ENCODE results near the gene PIAS2.
"Not testable (repeated sequence)": the region's sequence is repeated elsewhere in the genome, so short reads cannot be mapped to it uniquely, and the experiment has no call there.

The PIAS2 gene, protein sequence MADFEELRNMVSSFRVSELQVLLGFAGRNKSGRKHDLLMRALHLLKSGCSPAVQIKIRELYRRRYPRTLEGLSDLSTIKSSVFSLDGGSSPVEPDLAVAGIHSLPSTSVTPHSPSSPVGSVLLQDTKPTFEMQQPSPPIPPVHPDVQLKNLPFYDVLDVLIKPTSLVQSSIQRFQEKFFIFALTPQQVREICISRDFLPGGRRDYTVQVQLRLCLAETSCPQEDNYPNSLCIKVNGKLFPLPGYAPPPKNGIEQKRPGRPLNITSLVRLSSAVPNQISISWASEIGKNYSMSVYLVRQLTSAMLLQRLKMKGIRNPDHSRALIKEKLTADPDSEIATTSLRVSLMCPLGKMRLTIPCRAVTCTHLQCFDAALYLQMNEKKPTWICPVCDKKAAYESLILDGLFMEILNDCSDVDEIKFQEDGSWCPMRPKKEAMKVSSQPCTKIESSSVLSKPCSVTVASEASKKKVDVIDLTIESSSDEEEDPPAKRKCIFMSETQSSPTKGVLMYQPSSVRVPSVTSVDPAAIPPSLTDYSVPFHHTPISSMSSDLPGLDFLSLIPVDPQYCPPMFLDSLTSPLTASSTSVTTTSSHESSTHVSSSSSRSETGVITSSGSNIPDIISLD

DNA sequence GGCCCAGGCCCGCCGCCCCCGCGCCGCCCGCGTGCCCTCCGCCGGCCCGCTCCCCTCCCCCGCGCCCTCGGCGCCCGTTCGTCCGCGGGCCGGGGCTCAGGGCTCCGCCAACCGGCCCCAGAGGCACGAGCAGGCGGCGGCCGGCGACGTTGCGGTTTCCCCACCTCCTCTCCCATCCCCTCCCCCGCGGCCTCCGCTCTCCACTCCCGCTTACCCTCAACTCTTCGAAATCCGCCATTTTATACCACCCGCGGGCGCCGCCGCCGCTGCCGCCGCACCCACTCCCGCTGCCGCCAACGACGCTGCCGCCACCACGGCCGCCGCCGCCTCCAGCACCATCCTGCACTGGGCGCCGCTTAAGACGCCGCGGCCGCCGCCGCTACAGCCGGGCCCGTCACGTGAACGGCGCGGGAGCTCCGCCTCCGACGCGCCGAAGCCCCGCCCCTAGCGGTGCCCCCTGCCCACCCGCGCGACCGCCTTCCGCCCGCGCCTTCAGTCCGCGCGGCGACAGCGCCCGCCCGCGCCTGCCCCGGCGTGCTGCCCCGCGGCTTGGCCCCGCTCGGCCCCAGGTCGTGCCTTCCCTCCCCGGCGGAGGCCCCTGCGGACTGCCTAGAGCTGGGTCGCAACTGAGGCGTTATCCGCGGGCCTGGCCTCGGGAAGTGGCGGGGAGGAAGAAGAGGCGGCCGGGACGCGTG, at the start of gene PIAS2, which contains the start of gene KATNAL2:
Gene PIAS2 (minus strand): TSS at position 400 of the 695 bp plus-strand sequence. CDS start 162 bp downstream, at position 238.
Gene KATNAL2 (plus strand): TSS at position 495 of the 695 bp plus-strand sequence. CDS start 29,271 bp downstream, outside the sequence.
- peak; percentile 42 for DNase-seq (ENCODE audit: low read depth, low spot score)

DNA sequence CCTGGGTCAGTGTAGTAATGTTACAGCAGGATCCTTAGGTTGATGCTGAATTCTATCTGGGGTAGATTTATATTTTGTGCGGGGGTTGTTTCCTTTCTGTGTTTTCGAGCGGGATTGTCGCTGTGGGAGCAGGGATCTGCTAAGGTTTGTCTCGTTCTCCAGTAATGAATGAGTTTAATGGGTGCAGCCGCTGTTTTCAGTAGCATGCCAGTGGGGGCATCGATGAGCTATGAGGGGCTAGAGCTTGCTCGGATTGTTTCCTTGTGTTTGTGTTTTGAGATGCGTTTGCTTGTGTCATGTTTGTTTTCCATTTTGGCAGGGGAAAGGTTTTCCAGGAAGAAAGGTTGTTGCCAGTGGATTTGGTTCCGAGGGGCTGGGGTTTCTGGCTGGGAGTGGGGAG, 49.0 kb upstream of the PIAS2 start:
- DNase-seq (ENCODE audit: low read depth, low spot score): not testable (repeated sequence)

DNA sequence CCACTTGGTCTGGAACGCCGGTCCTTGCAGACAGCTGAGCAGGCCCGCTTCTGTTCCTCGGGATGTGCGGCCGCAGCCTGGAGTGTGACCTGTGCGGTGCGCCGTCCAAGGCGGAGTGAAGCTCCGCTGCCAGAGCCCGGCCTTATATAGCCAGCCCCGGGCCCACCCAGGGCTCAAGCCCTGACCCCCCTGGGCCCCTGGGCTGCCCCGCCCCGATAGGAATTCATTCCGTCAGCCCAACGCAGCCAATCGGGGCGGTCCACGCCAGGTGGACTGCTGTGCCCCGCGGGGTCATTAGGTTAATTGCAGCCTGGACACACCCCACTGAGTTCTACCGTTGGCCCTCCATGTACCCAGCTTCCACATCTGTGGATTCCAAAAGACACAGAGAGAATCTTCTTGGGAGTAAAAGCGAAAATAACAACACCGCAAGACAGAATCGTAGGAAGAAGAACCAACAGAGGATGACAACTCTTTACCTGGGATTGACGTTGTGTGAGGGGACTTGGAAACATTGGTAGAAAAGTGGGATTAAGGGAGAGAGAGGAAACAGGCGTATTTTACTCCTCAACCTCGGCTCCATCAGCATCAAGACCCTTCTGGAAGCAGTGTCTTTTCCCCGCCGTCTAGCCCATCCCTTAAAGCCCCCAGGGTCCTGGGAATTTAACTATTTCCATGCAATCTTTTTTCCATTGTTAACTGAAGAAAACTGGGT, 47.4 kb upstream of the PIAS2 start:
- DNase-seq (ENCODE audit: low read depth, low spot score): not testable (repeated sequence)

DNA sequence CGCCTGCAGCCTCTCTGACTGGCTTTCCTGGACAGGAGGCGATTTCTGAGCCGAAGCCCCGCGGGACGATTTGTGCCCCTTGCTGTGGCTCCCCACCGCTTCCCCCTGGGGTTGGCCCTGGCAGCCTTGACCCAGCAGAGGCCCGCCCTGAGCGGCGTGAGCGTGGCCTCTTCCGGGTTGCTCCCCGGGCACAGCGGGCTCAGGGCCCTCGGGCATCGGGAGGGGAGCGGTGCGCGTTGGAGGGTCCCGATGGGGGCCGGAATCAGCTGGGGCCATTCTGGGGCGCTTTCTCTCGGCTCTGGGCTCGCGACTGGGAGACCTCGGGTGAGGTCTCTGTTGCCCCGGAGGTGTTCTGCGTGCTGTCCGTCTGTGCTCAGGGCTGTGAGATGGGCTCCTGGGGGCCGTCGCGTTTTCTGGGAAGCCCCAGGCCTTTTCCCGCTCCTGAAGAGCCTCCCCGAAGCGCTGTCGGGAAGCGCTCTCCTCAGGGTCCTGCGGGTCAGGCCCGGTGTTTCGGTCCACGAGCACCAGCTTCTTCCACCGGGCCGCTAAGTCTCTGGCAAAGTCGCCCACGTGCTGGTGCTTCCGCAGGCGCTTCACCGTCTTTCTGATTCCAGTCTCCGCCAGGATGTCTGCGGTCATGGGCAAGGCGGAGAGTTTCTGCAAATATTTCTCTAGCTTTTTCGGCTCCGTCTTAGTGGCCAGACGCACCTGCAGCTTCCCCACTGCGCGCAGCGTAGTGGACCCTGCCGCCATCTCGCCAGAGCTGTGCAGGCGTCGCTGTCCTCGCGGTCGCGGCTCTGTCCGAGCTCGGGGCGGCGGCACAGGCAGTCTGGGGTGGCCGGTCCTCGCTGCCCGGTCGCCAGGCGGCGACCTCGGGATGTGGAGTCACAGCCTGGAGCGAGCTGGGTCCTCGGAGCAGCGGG, 46.6 kb upstream of the PIAS2 start:
- not testable (repeated sequence) for DNase-seq (ENCODE audit: low read depth, low spot score)

DNA sequence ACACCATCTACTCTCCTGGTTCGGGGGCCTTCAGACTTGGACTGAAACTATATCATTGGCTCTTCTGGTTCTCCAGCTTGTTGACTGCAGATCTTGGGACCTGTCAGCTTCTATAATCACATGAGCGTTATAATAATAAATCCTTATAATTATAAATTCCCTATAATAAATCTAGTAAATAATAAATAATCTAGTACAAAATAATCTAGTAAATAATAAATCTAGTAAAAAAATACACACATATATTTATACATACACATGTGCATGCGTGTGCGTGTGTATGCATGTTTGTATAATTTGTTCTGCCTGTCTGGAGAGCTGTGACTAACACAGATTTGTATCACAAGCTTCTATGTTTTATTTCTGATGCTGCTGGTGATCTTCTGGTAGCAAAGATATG, 40.9 kb upstream of the PIAS2 start:
- DNase-seq (ENCODE audit: low read depth, low spot score): no peak

DNA sequence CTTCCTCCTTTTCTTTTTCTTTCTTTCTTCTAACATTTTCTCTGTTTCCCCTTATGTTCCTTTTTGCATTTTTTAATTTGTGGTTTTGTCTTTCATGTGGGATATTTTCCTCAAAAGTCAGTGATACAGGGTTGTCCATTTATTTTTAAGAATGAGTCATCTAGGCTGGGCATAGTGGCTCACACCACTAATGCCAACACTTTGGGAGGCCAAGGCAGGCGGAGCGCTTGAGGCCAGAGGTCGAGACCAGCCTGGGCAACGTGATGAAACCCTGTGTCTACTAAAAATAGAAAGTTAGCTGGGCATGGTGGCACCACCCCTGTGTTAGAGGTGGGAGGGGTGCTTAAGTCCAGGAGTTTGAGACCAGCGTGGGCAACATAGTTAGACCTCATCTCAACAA, 35.9 kb upstream of the PIAS2 start:
- no peak for DNase-seq (ENCODE audit: low read depth, low spot score)

DNA sequence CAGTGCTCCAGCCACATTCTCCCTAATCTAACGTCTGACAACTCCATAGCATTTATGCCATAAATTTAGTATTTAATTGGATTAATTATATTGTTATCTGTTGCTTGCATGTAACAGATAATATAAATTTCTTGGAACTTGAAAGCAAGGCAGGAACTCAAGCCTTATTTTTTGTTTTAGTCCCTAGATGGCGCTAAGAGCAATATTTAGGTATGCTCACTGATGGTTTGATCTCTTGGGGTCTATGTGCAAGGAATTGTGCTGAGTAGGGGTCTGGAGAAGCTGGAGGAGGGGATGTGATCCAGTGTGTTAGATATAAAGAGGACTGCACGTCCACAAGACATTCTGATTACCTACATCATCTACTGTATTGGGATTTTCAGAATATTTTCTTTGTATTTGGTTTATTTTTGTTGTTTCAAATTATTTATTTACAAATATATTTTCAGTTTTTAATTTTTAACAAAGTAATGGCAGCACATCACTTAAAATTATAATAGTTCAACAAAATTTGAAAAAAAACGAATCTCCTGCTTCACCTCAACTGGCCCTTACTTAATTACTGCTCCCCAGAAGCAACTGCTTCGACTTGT, 32.9 kb upstream of the PIAS2 start:
- no peak for DNase-seq (ENCODE audit: low read depth, low spot score)

DNA sequence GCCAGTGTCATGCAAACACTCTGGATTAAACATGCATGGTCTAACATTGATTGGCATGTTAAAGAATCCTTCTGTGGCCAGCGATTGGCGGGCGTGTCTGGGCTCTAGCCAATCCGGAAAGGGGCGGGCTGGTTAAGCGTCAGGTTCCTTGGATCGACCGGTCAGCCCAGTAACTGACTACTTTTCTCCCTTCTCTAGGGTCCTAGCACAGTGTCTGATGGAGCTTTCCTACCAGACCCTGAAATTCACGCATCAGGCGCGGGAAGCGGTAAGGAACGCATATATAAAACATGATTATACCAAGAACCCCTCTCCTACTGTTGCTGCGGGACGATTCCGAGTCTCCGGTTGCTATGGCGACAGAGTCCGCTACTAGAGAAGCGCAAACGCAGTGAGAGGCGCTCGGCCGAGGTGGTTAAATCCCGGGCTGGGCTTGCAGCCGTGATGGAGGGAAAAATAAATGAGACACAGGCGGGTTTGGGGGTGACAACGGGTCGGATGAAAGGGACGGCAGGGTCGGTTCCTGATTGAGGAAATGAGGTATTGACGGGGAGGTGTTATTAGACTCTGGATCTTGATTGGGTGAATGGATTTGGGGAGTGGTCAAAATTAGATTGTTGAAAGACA, 29.5 kb upstream of the PIAS2 start:
- DNase-seq (ENCODE audit: low read depth, low spot score): no peak

DNA sequence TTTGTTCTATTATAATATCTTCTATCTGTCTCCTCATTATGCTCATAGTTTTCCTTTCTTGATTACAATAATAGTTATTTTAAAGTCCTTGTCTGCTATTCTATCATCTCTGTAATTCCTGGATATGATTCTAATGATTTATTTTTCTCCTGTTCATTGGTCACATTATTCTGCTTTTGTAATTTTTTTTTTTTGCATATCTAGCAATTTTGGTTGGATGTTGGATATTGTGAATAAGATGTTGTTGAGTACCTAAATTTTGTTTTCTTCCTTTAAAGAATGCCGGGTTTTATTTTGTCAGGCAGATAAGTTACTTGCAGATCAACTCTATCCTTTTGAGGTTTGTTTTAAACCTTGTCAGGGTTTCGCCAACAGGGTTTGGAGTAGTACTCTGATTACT, 25.3 kb upstream of the PIAS2 start:
- DNase-seq (ENCODE audit: low read depth, low spot score): no peak

DNA sequence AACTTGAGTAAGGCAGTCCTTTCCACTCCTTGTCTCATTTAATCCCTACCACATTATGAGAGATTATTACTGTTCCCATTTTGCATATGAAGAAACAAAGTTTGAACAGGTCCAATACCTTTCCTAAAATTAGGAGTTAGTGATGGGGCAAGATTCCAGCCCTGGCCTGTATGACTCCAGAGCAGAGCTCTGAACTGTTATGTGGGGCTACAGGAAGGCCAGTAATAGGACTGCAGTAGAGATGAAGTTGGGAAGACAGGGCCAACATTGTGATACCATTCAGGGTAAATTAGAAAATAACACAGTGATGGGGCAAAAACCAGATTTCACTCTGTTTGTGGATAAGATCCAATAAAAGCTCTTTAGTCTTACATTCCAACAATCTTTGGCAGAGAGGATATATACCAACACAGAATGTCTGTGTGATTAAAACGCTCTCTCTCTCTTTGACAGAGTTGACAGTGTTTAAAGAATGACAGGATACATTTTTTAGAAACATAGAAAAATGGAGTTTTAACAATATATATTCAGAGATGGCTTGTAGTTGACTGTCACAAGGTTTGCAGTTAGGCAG, 22.8 kb upstream of the PIAS2 start:
- no peak for DNase-seq (ENCODE audit: low read depth, low spot score)

DNA sequence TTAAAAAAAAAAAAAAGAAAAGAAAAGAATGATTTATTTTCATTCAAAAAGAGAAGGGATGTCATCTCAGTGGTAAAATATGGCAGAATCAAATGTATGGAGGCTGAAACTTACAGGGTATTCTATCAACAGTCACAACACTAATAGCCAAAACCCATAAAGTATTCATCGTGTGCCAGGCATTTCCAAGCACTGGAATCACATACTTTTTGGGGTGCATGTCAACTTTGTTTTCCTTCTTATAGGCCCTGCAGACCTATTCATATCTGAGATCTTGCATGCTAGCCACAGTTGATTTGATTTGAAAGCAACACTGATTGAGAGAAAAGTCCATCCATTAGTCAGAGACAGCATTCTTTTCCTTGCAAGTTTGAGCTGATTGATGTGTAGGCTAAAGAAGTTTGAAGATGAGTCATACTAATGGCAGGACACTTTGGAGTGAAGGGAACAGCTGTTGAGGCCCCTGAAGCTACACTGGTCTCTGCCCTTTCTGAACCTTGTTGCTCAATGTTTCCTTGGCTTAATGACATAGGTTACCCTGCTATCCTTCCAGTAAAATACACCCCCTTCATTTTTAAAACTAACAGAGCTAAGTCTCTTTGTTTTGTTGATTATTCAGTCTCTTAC, 22.1 kb upstream of the PIAS2 start:
- DNase-seq (ENCODE audit: low read depth, low spot score): no peak

DNA sequence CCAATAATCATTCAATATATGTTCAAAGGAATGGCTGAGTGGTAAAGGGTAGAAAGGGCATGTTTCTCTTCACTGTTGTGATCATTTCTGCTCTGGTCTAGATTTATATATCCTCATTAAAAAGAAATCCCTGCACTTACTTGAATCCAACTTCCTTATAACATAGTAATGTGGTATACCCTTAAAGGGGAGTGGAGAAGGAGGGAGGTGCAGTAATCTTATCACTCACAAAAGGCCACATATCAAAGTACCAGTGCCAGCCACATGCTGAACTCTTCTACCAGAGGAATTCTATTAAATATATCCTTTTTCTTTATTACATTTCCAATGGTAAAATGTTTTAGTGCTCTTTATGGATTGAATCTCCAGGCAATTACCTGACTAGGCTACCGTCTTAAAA, 3.3 kb upstream of the PIAS2 start:
- DNase-seq (ENCODE audit: low read depth, low spot score): no peak

DNA sequence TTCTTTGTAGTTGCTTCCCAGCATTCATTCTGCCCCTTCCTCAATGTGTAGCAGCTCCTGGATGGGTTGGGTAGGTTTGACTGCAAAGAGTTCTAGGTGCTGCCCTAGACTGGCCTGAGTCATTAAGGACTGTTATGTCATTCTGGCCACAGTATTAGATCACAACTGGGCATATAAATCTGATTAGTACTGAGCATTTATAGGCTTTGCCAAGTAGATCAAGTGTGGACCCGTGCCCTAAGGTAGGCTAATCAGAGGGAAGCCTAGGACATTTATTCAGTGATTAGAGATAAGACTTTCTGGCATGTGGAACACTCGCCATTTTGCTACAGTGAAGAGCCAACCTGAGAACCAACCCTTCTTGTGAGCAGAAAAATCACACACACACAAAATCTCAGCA, 2.8 kb upstream of the PIAS2 start:
- DNase-seq (ENCODE audit: low read depth, low spot score): no peak

DNA sequence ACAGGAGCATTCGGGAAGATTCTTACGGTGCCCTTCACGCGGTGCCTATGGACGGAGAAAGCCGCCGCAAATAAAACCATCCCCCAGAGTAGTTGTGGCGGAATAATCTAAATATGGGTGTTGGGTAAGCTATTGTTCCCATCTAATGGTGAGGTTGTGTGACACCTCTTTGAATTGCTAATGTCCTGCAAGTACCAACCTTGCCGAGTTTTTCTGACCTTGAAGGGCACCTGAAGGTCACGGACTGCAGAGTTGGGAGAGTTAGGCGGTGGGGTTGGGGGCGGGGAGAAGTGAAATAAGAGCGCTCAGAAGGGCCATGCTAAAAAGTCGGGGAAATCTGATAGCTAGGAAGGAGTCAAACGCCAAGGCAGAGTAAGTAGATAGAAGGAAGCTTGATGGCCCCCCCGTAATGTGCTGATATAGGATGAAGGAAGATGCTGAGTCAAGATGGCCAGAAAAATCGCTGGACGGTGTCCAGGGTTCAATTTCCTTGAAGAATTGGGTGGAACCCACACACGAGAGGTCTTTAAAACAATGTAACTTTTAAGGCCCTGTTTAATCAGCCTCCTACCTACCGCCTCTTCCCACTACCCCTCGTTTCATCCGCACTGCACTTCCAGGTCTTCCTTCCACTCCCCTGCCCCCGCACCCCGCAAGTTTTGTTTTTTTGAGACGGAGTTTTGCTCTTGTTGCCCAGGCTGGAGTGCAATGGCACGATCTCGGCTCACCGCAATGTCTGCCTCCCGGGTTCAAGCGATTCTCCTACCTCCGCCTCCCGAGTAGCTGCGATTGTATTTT, 695 bp upstream of the PIAS2 start:
- no peak for DNase-seq (ENCODE audit: low read depth, low spot score)

DNA sequence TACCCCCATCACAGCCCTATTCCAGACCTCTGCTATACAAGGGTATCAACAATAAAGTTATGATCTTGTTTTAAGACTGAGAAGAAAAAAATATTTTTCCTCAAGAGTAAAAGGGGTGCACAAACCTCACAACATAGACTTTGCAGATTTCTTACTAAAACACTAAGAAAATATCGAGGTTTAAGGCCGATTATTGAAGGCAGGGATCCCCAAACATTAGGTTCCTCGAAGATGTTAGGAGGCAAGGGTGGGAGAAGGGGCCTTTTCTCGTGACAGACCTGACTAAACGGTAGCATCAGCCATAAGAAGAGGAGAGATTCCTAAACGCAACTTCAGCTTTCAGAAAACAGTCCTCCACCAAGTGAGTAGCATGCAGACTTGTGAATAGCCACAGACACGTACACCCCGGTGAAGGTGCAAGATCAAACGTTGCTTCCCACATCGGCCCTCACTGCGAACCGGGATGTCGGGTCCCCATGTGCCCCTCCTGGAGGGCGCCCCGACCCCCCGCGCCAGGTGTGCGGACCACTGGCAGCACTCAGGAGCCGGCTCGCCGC, 678 bp downstream of the PIAS2 start:
- peak; percentile 7 for DNase-seq (ENCODE audit: low read depth, low spot score)

DNA sequence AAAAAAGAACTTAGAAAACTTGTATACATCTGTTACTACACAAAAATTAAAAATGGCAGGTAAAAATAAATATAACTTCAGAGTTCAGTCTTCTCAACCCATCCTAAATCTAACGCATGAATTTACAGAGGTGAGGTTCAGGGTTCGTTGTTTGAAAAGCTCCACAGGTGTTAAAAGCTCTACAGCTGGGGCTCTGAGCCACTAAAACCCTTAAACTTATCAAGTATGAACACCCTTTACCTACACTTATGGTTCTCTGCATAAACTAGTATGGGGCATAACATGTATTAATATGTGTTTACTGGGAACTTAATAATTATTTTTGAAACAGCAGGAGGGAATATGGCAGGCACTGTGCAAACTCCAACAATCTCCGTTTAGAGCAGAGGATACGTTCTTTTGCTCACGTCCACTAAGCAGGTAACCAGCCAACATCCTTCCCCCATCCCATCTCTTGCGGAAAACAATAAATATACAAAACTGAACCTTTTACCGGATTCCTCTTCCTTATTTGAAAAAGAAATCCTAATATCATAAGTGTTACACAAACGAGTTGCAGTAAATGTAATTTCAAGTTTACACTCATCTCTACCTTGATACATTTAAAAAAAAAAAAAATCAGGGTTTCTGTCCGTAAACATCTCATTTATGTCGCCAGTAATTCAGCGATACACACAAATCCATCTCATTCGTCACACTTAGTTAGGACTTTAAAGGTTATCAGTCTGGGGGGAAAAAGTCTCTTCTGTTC, 1.3 kb downstream of the PIAS2 start:
- DNase-seq (ENCODE audit: low read depth, low spot score): no peak

DNA sequence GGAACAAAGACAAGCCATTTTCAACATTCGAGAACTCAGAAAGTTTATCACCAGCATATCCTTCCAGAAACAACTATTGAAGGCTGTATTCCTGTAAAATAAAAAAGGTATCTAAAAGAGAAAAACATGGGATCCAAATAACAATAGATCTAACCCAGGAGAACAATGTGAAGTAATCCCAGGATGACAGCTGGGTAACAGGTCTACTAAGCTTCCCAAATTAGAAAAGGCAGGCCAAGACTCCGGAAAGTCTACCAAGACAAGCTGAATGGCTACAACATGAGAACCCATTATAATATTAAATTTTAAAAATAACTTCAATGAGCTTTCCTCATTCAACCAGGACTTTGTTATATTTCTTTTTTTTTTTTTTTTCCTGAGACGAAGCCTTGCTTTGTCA, 6.5 kb downstream of the PIAS2 start:
- DNase-seq (ENCODE audit: low read depth, low spot score): no peak

Data from activated CD4-positive, CD25-positive, alpha-beta regulatory T cell treated with anti-CD3 and anti-CD28 coated beads, Interleukin-2, amount 50 U/mL, for 16 hours (primary cell).